HEK293 (cell line): ENCODE results near the gene FRS2.

Experiments
- BCL11A ChIP-seq: fragments of 450-650 bp; formaldehyde crosslinking; IDR thresholded peaks from 2 replicates; pipeline ENCODE4 v1.5.1; 2016; ENCODE audit warnings: low read depth, missing biosample characterization, missing genetic modification characterization
- PRDM1 ChIP-seq: fragments of 450-650 bp; formaldehyde crosslinking; IDR thresholded peaks from 2 replicates; pipeline ENCODE4; 2016; ENCODE audit warnings: missing biosample characterization, missing genetic modification characterization
- YY1 ChIP-seq: fragments of 450-650 bp; formaldehyde crosslinking; IDR thresholded peaks from 2 replicates; pipeline ENCODE4 v1.5.1; 2018; ENCODE audit warnings: missing biosample characterization, missing genetic modification characterization
- ZBTB1 ChIP-seq: fragments of 450-650 bp; formaldehyde crosslinking; IDR thresholded peaks from 2 replicates; pipeline ENCODE4 v1.5.1; 2016; ENCODE audit warnings: missing biosample characterization, missing genetic modification characterization
- ZEB2 ChIP-seq: fragments of 450-650 bp; formaldehyde crosslinking; IDR thresholded peaks from 2 replicates; pipeline ENCODE4 v1.5.1; 2016; ENCODE audit warnings: missing biosample characterization, missing genetic modification characterization
- ZNF169 ChIP-seq: fragments of 450-650 bp; formaldehyde crosslinking; IDR thresholded peaks from 2 replicates; pipeline ENCODE4 v1.5.1; 2016; ENCODE audit warnings: missing biosample characterization, missing genetic modification characterization
- ZNF626 ChIP-seq: fragments of 450-650 bp; sonication (Bioruptor Pico); formaldehyde crosslinking; IDR thresholded peaks from 2 replicates; pipeline ENCODE4 v1.5.1; 2018; ENCODE audit warnings: missing biosample characterization, missing genetic modification characterization, inconsistent platforms
- ZNF658 ChIP-seq: fragments of 450-650 bp; formaldehyde crosslinking; IDR thresholded peaks from 2 replicates; pipeline ENCODE4; 2016; ENCODE audit warnings: missing biosample characterization, missing genetic modification characterization
- ZNF830 ChIP-seq: fragments of 450-650 bp; IDR thresholded peaks from 2 replicates; pipeline ENCODE4 v1.5.0; 2018; ENCODE audit warnings: missing biosample characterization, missing genetic modification characterization, low read depth, mild to moderate bottlenecking, moderate library complexity
- TF ChIP-seq, protein P1 (sequence below): fragments of 450-650 bp; formaldehyde crosslinking; IDR thresholded peaks from 2 replicates; pipeline ENCODE4 v1.5.1; 2016; ENCODE audit warnings: missing biosample characterization, missing genetic modification characterization
- TF ChIP-seq, protein P2 (sequence below): fragments of 450-650 bp; formaldehyde crosslinking; IDR thresholded peaks from 2 replicates; pipeline ENCODE4 v1.5.1; 2016; ENCODE audit warnings: missing biosample characterization, missing genetic modification characterization

DNA sequence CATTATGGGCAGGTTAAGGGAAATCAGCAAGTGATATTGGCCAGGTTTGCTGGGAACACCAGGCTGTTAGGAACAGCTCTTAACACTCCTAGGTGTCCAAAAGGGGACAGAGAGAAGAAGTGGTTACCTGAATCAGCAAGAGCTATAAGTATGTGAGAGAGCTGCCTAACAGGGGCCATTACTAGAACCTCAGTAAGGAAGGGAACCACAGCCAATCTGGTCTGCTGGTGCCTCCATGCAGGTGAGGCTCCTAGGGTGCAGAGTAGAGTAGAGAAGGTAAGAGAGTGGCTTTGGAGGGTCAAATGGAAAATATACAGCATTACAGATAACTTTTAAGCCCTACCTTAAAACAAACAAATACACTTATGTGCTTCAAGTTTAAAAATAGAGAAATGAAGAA lies 78.5 kb downstream of the FRS2 start:
- TF ChIP-seq ZNF169 (tag by site-specific recombination) (no peak), ZEB2 (tag by site-specific recombination) (no peak), ZNF626 (tag by site-specific recombination) (no peak), BCL11A (tag by site-specific recombination) (no peak), ZNF658 (tag by site-specific recombination) (no peak), ZNF830 (no peak), ZBTB1 (tag by site-specific recombination) (no peak), YY1 (tag by site-specific recombination) (no peak), PRDM1 (tag by site-specific recombination) (no peak)
- TF ChIP-seq, protein P1, sequence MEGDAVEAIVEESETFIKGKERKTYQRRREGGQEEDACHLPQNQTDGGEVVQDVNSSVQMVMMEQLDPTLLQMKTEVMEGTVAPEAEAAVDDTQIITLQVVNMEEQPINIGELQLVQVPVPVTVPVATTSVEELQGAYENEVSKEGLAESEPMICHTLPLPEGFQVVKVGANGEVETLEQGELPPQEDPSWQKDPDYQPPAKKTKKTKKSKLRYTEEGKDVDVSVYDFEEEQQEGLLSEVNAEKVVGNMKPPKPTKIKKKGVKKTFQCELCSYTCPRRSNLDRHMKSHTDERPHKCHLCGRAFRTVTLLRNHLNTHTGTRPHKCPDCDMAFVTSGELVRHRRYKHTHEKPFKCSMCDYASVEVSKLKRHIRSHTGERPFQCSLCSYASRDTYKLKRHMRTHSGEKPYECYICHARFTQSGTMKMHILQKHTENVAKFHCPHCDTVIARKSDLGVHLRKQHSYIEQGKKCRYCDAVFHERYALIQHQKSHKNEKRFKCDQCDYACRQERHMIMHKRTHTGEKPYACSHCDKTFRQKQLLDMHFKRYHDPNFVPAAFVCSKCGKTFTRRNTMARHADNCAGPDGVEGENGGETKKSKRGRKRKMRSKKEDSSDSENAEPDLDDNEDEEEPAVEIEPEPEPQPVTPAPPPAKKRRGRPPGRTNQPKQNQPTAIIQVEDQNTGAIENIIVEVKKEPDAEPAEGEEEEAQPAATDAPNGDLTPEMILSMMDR (tag by site-specific recombination) = no peak
- TF ChIP-seq, protein P2, sequence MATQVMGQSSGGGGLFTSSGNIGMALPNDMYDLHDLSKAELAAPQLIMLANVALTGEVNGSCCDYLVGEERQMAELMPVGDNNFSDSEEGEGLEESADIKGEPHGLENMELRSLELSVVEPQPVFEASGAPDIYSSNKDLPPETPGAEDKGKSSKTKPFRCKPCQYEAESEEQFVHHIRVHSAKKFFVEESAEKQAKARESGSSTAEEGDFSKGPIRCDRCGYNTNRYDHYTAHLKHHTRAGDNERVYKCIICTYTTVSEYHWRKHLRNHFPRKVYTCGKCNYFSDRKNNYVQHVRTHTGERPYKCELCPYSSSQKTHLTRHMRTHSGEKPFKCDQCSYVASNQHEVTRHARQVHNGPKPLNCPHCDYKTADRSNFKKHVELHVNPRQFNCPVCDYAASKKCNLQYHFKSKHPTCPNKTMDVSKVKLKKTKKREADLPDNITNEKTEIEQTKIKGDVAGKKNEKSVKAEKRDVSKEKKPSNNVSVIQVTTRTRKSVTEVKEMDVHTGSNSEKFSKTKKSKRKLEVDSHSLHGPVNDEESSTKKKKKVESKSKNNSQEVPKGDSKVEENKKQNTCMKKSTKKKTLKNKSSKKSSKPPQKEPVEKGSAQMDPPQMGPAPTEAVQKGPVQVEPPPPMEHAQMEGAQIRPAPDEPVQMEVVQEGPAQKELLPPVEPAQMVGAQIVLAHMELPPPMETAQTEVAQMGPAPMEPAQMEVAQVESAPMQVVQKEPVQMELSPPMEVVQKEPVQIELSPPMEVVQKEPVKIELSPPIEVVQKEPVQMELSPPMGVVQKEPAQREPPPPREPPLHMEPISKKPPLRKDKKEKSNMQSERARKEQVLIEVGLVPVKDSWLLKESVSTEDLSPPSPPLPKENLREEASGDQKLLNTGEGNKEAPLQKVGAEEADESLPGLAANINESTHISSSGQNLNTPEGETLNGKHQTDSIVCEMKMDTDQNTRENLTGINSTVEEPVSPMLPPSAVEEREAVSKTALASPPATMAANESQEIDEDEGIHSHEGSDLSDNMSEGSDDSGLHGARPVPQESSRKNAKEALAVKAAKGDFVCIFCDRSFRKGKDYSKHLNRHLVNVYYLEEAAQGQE = no peak
